GM18526 (cell line): ENCODE measurements around the gene SLC24A2.

Experiments
- POLR2A ChIP-seq: IDR thresholded peaks from 3 replicates; pipeline ENCODE4 v1.6.1; 2011; ENCODE audit not compliant: insufficient read length; ENCODE audit errors: extremely low read depth

The SLC24A2 gene

DNA sequence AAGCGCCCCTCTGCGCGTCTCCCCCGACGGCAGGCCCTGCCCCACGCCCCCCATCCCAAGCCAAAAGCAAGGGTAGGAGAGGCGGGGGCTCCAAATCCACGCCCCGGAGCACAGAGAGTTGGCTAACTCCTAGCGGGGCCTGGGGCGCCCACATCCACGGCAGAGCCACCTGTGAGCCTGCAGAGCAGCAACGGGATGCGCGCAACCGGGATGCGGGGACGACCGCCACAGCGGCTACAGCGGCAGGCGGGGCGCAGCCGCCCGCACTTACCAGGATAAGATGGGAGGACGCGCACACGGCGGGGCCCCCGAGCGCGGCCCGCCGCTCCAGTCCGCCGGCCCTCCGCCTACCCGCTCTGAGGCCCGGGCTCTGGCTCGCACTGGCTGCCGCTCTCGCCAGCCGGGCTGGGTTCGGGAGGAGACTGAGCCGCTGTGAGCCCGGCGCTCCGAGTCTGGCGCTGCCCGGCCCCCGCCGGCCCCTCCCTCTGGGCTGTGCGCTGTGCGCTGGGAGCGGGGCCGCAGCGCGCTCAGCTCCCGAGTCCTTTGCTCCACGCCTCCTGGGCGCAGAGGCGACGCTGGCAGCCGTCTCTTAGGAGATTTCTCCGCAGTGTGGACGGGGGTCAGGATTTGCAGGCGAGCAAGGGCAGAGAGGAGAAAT lies at the start of gene SLC24A2:
SLC24A2 (minus strand) TSS at position 424 of the 658 bp plus-strand sequence.
- TF ChIP-seq POLR2A = no peak

DNA sequence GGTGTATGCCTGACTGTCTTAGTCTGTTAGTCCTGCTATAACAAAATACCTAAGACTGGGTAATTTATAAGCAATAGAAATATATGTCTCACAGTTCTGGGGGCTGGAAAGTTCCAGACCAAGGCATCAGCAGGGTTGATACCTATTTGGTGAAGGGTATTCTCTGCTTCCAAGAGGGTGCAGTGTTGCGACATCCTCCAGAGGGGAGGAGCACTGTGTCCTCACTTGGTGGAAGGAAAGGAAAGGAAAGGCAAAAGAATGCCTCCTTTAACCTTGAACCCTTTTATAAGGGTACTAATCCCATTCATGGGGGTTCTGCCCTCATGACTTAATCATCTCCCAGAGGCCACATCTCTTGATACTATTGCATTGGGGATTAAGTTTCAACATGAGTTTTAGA lies 42.0 kb upstream of the SLC24A2 start:
- no peak for TF ChIP-seq POLR2A

DNA sequence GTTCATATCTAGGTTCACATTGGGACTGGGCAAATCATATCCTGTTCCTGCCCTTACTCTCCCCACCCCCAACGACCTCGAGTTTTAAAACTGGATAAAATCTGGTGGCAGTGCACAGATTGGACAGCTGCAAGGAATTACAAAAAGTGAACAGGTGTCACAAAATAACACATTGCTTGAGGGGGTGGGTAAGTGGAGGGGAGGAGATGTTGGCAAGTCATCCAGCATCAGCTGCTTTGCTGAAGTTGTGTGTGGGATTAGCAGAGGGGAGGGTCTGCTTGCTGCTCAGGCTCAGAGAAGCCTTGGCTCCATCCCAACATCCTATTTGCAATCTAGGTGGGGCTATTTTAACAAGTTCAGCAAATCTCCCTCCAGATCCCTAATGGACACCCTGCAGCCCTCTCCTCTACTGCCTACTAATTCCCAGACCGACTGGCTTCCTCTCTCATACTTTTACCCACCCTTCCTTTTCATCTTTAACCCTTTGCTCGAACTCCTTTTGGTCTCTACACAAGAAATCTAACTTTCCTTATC lies 39.8 kb upstream of the SLC24A2 start:
- TF ChIP-seq POLR2A = no peak

DNA sequence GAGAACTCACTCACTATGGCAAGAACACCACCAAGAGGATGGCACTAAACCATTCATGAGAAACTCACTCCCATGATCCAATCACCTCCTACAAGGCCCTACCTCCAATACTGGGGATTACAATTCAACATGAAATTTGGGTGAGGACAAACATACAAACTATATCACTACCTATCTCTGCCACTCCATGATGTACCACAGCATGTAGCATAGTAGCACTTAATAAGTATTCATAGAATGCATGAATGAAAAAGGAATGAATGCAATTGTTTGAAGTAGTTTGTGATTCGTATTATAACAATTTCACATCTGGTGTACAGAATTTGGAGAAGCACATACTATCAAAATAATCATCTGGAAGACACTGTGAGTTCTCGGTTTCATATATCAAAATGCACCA lies 27.9 kb upstream of the SLC24A2 start:
- TF ChIP-seq POLR2A = no peak

DNA sequence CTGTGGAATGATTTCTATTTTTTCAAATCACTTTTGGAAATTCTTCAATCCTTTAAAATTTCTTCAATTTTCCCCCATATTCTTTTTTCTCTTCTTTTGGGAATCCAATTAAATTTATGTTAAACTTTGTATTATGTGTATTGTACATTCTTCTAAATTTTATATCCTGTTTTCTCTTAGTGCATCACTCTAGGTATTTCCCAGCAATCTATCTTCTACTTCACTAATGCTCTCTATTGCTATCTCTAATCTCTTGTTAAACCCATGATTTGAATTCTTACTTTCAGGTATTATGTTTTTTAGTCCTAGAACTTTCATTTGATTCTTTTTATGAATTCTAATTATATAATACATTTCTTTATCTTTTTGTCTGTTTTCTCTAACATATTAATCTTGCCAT lies 23.4 kb upstream of the SLC24A2 start:
- TF ChIP-seq POLR2A = no peak

DNA sequence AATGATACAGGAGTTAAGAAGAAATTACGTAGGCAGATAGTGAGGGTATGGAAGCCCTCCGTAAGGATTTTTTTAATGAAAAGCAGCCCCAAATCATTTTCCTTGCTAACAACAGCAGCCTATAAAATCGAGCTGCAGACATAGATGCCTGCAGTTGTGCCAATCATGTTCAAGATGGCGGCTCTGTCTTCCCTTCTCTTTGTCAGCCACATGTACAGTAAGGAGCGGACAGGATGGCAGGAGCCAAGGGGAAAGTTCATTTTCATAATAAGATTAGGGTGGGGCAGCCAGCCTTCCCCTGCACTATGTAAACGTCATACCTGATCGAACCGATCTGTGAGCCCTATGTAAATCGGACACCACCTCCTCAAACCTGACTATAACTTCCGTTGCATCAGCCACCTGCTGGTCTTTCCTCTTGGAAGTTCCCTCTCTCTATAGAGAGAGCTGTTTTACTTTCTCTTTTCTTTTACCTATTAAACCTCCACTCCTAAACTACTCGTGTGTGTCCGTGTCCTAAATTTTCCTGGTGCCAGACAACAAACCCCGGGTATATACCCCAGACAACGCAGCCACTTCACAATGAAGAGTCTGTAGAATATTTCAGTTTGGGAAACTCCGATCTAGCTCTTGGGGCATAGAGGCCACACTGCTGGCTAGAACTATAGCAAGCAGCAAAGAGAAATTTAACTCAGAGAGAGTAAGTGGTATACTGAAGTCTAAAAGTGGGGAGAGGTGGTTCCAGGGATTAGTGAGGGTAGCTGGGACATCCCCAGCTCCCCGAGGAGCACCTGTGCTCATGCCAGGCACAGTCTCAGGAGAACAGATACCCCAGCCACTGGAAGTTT lies 20.8 kb upstream of the SLC24A2 start:
- TF ChIP-seq POLR2A = no peak

DNA sequence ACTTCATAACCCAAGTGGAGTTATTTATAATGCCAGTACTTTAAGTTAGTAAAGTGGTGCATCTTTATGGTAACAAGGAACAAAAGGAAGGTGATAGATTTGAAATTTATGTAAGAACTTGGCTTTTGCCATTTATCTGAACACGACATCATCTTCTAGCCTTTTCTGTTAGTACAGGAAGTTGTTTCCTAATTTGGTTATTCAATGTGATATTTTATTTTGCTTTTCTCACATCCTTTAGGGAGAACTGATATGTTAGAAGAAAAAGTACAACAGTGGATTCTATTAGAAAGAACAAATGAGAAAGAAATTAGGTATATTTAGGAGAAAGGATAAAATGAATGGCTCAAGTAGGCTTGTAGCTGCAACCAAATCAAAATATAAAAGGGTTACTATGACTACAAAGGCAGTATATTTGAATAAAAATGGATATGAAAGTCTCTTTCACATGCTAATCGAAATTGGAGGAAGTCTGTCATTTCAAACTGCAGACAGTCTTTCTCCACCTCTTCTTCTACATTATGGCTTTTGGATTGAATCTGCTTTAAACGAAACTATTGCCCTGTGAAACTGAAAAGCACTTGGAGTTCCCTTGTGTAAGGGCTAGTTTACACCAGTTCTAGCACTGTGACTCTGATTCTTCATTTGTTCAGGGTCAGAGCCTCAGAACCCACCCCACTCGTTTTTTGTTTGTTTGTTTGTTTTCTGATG lies 18.5 kb upstream of the SLC24A2 start:
- no peak for TF ChIP-seq POLR2A

DNA sequence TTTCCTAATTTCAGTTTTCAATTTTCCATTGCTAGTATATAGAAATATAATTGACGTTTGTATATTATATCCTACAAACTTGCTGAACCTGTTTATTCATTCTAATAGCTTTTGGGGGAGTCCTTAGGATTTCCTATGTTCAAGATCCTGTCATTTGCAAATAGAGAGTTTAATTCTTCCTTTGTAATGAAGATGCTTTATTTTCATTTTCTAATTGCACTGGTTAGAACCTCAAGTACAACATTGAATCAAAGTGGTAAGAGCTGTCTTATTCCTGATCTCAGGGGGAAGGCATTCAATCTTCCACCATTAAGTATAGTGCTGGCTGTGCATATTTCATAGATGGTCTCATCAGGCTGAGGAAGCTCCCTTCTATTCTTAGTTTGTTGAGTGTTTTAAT lies 15.6 kb upstream of the SLC24A2 start:
- TF ChIP-seq POLR2A = no peak

DNA sequence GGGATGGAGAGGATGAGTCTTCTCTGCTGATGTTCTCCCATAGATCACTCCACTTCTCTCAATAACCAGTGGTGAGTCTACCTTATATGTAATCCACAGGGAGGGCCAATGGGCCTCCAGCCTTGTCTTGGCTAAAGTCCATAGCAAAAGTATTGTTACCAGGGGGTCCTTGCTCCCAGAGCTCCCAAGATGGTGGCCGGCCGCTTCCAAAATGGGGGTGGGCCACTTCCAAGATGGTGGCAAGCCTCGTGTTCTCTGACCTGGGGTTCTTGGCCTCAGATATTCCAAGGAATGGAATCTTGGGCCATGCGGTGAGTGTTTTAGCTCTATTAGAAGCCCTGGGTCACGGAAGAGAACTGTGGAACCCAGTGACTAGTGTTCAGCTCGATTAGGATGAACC lies 12.0 kb upstream of the SLC24A2 start:
- no peak for TF ChIP-seq POLR2A

DNA sequence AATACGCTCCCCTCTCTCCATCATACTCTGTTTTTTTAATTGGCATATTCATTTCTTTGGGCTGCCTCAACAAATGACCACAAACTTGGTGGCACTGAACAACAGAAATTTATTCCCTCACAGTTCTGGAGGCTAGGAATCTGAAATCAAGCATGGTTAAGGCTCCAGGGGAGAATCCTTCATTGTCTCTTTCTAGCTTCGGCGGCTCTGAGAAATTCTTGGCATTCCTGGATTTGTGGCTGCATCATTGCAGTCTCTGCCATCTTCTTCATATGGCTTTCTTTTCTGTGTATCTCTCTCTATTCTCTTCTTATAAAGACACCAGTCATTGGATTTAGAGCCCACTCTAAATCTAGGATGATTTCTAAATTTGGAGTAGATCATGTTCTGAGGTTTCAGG lies 10.9 kb upstream of the SLC24A2 start:
- no peak for TF ChIP-seq POLR2A

DNA sequence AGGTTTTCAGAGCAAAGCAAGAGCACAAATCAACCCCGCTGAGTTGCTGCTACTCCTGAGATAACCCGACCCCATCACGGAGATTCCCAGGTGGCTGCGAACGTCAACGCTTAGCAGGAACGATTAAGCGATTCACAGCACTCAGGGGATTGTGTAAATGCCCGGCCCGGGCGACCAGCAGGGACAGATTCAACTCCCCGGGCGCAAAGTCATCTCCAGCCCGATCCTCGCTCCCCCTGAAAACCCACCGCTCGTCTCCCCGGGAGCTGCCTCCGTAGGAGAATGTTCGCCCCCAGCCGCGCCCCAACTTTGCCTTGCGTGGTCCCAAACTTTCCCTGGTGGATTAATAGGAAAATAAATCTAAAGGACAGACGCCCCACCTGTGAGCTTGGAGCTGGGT lies 685 bp downstream of the SLC24A2 start:
- no peak for TF ChIP-seq POLR2A

DNA sequence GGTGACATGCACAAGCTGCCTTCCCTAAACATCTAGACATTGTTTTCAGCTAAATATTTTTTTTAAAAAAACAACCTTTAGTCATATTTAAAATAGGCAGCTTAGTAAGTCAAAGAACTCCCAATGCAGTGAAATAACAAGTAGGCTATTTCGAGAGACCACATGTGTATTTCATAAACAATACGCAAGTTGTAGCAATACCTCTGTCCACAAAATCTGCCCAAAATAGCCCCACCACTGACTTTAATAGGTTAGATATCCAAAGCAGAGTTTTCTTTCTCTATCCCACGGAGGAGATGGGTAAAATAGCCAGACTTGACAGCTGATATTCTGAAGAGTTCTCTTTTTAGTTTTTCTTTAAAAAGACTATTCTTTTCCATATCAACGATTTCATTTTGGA lies 1.2 kb downstream of the SLC24A2 start:
- TF ChIP-seq POLR2A = no peak

DNA sequence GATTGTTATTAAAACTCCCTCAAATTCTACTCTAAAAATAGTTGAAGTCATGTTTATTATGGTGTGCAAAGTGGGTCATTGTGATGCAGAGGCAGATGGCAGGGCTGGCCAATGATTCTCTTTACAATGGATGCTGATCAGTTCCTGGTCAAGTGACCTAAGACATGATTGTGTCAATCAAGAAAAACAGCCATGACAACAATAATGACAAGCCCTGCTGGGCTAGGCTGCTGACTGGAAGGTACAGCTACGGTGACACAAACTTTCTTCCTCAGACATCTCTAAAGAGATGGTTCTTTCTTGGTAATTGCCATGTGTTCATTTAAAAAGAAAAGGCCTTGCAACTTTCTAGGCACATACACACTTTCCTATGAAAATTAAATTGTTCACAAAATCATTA lies 3.6 kb downstream of the SLC24A2 start:
- no peak for TF ChIP-seq POLR2A

DNA sequence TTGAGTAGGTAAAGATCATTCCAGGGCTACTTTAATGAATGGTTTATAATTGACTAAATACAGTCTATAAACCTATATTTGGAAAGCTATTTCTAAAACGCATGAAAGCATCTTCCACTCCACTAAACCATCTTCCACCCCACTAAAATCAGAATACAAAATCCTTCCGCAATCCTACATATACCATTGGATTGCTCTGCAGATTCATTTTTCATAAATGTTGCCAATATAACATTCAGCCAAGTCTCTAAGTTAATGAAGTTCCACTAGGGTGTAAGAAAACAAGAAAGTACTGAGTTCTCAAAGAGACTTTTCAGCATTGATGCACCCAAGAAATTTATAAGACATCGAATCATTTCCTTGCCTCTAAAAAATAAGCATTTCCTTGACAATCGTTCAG lies 4.7 kb downstream of the SLC24A2 start:
- no peak for TF ChIP-seq POLR2A

DNA sequence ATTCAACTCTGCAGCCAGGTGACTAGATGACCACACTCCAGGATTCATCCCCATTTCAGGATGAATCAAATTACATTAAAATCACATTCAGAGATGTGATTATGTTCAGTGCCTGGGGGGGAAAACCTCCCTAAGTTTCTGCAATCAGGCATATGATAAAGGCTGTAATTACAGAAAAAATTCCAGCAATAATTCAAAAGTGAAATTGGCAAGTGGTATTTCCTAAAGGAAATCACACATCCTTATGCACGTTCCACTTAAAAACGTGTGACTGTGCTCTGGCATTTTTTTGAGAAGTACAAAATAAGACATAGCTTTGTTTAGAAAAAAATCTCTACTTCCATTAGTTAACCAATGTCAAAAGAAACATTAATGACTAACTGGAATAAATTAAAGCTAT lies 5.3 kb downstream of the SLC24A2 start:
- TF ChIP-seq POLR2A = no peak

DNA sequence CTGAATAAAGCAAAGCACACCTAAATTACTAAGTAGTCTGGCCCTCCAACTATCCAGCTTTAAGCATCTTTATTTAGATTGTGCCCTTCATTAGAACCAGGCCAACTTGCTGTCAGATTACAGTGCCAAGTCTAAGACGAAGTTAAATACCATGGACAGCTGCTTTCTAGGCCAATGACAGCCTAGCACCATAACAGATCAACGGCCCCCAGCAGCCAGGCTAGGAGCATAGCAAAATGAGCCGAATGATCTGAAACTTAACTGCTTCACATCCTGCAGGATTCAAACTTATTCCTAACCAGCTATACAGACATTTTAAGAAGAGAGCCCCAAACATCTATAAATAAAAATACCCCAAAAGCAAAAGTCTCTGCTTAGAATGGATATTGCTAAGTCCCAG lies 6.8 kb downstream of the SLC24A2 start:
- TF ChIP-seq POLR2A = no peak
